Neural progenitor cell (in vitro differentiated cells): ENCODE results near the gene TNS3. TPM values are rescaled to one million over a fixed set of nuclear protein-coding genes. Genes with fewer than 3 reads are reported as not detected.

ENCODE experiments used
- DNase-seq: peaks from one replicate; pipeline ENCODE4 v3.0.0-alpha.2; 2016; ENCODE audit warnings: low spot score
- H2AFZ ChIP-seq: fragments of 200-600 bp; sonication (generic); replicated peaks from 2 replicates; pipeline ENCODE4 v1.6.1; 2016; ENCODE audit warnings: antibody characterized with exemption
- H3F3A ChIP-seq: fragments of 200-600 bp; sonication (generic); 2 replicates; pipeline ENCODE4 v1.6.1; 2016; ENCODE audit warnings: antibody characterized with exemption, low read depth
- H3K27ac ChIP-seq: fragments of 200-600 bp; sonication (generic); 2 replicates; pipeline ENCODE4 v1.5.1; 2016; ENCODE audit warnings: mild to moderate bottlenecking
- H3K27me3 ChIP-seq: fragments of 200-600 bp; sonication (generic); 2 replicates; pipeline ENCODE4 v1.6.1; 2016; ENCODE audit warnings: mild to moderate bottlenecking, moderate library complexity
- H3K36me3 ChIP-seq: fragments of 200-600 bp; sonication (generic); 2 replicates; pipeline ENCODE4 v1.5.1; 2016
- H3K4me1 ChIP-seq: fragments of 200-600 bp; sonication (generic); 2 replicates; pipeline ENCODE4 v1.6.1; 2016; ENCODE audit warnings: mixed run types
- H3K4me2 ChIP-seq: fragments of 200-600 bp; sonication (generic); 2 replicates; pipeline ENCODE4 v1.6.1; 2016
- H3K4me3 ChIP-seq: fragments of 200-600 bp; sonication (generic); 2 replicates; pipeline ENCODE4 v1.5.1; 2016
- H3K79me2 ChIP-seq: fragments of 200-600 bp; sonication (generic); 2 replicates; pipeline ENCODE4 v1.6.1; 2016; ENCODE audit warnings: low read depth
- H3K9ac ChIP-seq: fragments of 200-600 bp; sonication (generic); 2 replicates; pipeline ENCODE4 v1.6.1; 2016
- H3K9me3 ChIP-seq: fragments of 200-600 bp; sonication (generic); 2 replicates; pipeline ENCODE4 v1.5.1; 2016; ENCODE audit warnings: low read depth
- H4K20me1 ChIP-seq: fragments of 200-600 bp; sonication (generic); 2 replicates; pipeline ENCODE4 v1.6.1; 2016; ENCODE audit warnings: low read depth
- H3K27ac Mint-ChIP-seq: 3 replicates; pipeline ENCODE4 v1.8.0; 2021; ENCODE audit warnings: mixed read lengths
- H3K27me3 Mint-ChIP-seq: 2 replicates; pipeline ENCODE4 v1.8.0; 2022; ENCODE audit warnings: low read depth, mild to moderate bottlenecking, inconsistent platforms, moderate library complexity, mixed read lengths; ENCODE audit not compliant: insufficient read depth
- H3K36me3 Mint-ChIP-seq: 3 replicates; pipeline ENCODE4 v1.8.0; 2021; ENCODE audit warnings: mixed read lengths
- H3K4me1 Mint-ChIP-seq: 3 replicates; pipeline ENCODE4 v1.8.0; 2021; ENCODE audit warnings: mixed read lengths
- H3K4me3 Mint-ChIP-seq: 3 replicates; pipeline ENCODE4 v1.8.0; 2021; ENCODE audit warnings: mild to moderate bottlenecking, moderate library complexity, mixed read lengths
- H3K9me3 Mint-ChIP-seq: 3 replicates; pipeline ENCODE4 v1.8.0; 2020; ENCODE audit warnings: mixed read lengths
- EZH2 ChIP-seq: fragments of 200-600 bp; sonication (generic); IDR thresholded peaks from 2 replicates; pipeline ENCODE4 v1.6.1; 2017; ENCODE audit warnings: antibody characterized with exemption, mild to moderate bottlenecking, moderate library complexity
- EZH2phosphoT487 ChIP-seq: fragments of 200-600 bp; sonication (generic); IDR thresholded peaks from 2 replicates; pipeline ENCODE4 v1.6.1; 2017; ENCODE audit warnings: antibody characterized with exemption
- total RNA-seq: library from RNA; depleted of rRNA; stranded (reverse); fragments of >200 nt; gene quantifications from 2 replicates; pipeline ENCODE4 v1.2.3, GENCODE V29; 2015; ENCODE audit warnings: low replicate concordance
- TF ChIP-seq, protein P1 (sequence below): fragments of 200-600 bp; sonication (generic); IDR thresholded peaks from 2 replicates; pipeline ENCODE4 v1.5.1; 2017; ENCODE audit warnings: antibody characterized with exemption, mild to moderate bottlenecking

TNS3 gene
- total RNA-seq, 1 donor from 2014 or later, result 15.0 TPM

DNA sequence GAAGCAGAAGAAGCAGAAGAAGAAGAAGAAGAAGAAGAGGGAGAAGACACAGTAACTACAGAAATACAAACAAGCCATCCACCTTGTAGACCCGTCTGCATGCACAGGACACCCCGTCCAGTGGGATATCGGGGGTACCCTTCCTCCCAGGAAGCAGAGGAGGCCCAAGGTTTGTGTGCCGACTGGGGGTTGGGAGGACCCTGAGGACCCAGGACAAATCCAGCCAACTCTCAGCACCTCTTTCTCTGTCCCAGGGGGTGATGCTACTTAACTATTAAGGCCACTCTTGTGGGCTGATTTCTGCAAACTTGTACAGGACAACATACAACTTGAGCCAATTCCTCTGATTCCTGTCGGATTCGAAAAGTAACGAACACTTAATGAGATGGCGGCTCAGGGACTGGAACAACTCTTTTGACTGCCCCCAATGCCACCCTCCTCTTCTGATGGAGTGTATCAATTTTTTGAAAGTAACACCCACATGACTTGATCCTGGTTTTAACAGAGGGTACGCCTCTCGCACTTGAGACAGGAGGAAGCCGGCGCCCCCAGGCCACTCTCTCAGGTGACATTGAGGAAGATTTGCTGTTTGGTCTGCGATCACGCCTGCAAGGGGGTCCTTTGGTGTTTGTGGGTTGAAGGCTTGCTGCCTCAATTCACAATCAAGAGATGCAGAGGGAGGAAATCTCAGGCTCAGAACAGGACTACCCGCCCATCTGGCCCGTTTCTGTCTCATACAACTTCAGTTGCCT lies 192.6 kb downstream of the TNS3 start:
- Histone ChIP-seq H3K9me3 (no peaks in the 10 kb centered on the region), H3K4me2 (no peak overlapping the region), H3F3A (no peaks in the 10 kb centered on the region), H3K4me1 (no peaks in the 10 kb centered on the region), H4K20me1 (no peaks in the 10 kb centered on the region), H2AFZ (no peak overlapping the region), H3K36me3 (no peaks in the 10 kb centered on the region), H3K27me3 (no peaks in the 10 kb centered on the region), H3K79me2 (no peaks in the 10 kb centered on the region), H3K4me3 (no peak overlapping the region), H3K9ac (no peak overlapping the region), H3K27ac (no peak overlapping the region)
- H3K4me3 Mint-ChIP-seq, result no peak overlapping the region
- H3K9me3 Mint-ChIP-seq, result peaks cover 4% of the 10 kb centered on the region
- no peak for DNase-seq
- H3K36me3 Mint-ChIP-seq, result peaks cover 8% of the 10 kb centered on the region
- H3K27ac Mint-ChIP-seq, result no peak overlapping the region
- TF ChIP-seq EZH2phosphoT487 (no peak), EZH2 (no peak)
- TF ChIP-seq, protein P1, sequence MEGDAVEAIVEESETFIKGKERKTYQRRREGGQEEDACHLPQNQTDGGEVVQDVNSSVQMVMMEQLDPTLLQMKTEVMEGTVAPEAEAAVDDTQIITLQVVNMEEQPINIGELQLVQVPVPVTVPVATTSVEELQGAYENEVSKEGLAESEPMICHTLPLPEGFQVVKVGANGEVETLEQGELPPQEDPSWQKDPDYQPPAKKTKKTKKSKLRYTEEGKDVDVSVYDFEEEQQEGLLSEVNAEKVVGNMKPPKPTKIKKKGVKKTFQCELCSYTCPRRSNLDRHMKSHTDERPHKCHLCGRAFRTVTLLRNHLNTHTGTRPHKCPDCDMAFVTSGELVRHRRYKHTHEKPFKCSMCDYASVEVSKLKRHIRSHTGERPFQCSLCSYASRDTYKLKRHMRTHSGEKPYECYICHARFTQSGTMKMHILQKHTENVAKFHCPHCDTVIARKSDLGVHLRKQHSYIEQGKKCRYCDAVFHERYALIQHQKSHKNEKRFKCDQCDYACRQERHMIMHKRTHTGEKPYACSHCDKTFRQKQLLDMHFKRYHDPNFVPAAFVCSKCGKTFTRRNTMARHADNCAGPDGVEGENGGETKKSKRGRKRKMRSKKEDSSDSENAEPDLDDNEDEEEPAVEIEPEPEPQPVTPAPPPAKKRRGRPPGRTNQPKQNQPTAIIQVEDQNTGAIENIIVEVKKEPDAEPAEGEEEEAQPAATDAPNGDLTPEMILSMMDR, result no peak
- H3K4me1 Mint-ChIP-seq, result peaks cover 14% of the 10 kb centered on the region
- peaks cover 12% of the 10 kb centered on the region for H3K27me3 Mint-ChIP-seq

DNA sequence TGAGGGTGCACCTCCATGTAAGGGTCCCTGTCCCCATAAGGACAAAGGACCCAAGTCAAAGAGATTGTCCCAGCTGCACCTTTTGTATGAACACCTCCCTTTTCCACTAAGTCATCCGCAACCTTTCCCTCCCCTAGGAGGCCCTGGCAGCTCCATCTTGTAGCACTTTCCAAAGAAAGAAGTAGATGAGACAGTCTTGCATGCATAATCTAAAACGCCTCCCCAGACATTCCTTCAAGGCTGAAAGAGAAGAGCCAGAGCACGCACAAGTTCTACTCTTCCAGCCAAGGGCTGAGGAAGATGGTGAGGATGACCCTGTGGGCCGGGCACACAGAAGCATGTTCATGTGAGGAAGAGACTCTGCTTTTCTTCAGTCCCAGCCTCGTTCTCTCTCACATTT lies 194.4 kb downstream of the TNS3 start:
- Histone ChIP-seq H3K9me3 (no peaks in the 10 kb centered on the region), H3K4me3 (no peak overlapping the region), H3K27me3 (no peaks in the 10 kb centered on the region), H3F3A (no peaks in the 10 kb centered on the region), H2AFZ (no peak overlapping the region), H3K36me3 (no peaks in the 10 kb centered on the region), H3K9ac (no peak overlapping the region), H3K4me1 (no peaks in the 10 kb centered on the region), H4K20me1 (no peaks in the 10 kb centered on the region), H3K27ac (no peak overlapping the region), H3K79me2 (no peaks in the 10 kb centered on the region), H3K4me2 (no peak overlapping the region)
- H3K4me3 Mint-ChIP-seq, result no peak overlapping the region
- peaks cover 5% of the 10 kb centered on the region for H3K36me3 Mint-ChIP-seq
- DNase-seq, result no peak
- no peak for TF ChIP-seq EZH2
- TF ChIP-seq, protein P1, result no peak
- no peak for TF ChIP-seq EZH2phosphoT487
- peaks cover 29% of the 10 kb centered on the region for H3K4me1 Mint-ChIP-seq
- H3K9me3 Mint-ChIP-seq, result peaks cover 4% of the 10 kb centered on the region
- H3K27me3 Mint-ChIP-seq, result peaks cover 12% of the 10 kb centered on the region
- H3K27ac Mint-ChIP-seq, result no peak overlapping the region

- Histone ChIP-seq H3K27ac (no peak overlapping the region), H3K79me2 (no peaks in the 10 kb centered on the region), H3K4me1 (peaks cover 2% of the 10 kb centered on the region), H3K36me3 (no peaks in the 10 kb centered on the region), H3K4me2 (no peak overlapping the region), H3K9ac (no peak overlapping the region), H2AFZ (no peak overlapping the region), H3K4me3 (no peak overlapping the region), H3K27me3 (no peaks in the 10 kb centered on the region), H4K20me1 (no peaks in the 10 kb centered on the region), H3K9me3 (no peaks in the 10 kb centered on the region), H3F3A (peaks cover 10% of the 10 kb centered on the region)
- peaks cover 5% of the 10 kb centered on the region for H3K36me3 Mint-ChIP-seq
- no peak for DNase-seq
- TF ChIP-seq, protein P1, result no peak
- TF ChIP-seq EZH2, result no peak
- no peak for TF ChIP-seq EZH2phosphoT487
- peaks cover 41% of the 10 kb centered on the region for H3K4me1 Mint-ChIP-seq
- H3K4me3 Mint-ChIP-seq, result no peak overlapping the region
- peaks cover 12% of the 10 kb centered on the region for H3K27me3 Mint-ChIP-seq
- H3K27ac Mint-ChIP-seq, result no peak overlapping the region
- peaks cover 4% of the 10 kb centered on the region for H3K9me3 Mint-ChIP-seq
Observed at GRCh38 chr7:47386273-47386835, 195.6 kb downstream of the TNS3 start.
